Hepatocyte (in vitro differentiated cells): ENCODE measurements around the gene PIGBOS1. TPM values are rescaled to one million over a fixed set of nuclear protein-coding genes. Genes with fewer than 3 reads are reported as not detected.

Source experiments
- DNase-seq: peaks from one replicate; pipeline ENCODE4 v3.0.0-alpha.2; 2016; ENCODE audit warnings: low spot score
- H2AFZ ChIP-seq: fragments of 200-600 bp; sonication (generic); 2 replicates; pipeline ENCODE4 v1.6.0; 2016; ENCODE audit warnings: antibody characterized with exemption, mild to moderate bottlenecking
- H3K27ac ChIP-seq: fragments of 200-600 bp; sonication (generic); 2 replicates; pipeline ENCODE4 v1.5.1; 2016; ENCODE audit warnings: mild to moderate bottlenecking
- H3K27me3 ChIP-seq: fragments of 200-600 bp; sonication (generic); 2 replicates; pipeline ENCODE4 v1.6.1; 2016
- H3K36me3 ChIP-seq: fragments of 200-600 bp; sonication (generic); replicated peaks from 2 replicates; pipeline ENCODE4 v1.5.1; 2016; ENCODE audit warnings: low read depth; ENCODE audit not compliant: insufficient read depth
- H3K4me1 ChIP-seq: fragments of 200-600 bp; sonication (generic); 2 replicates; pipeline ENCODE4 v1.5.1; 2016; ENCODE audit warnings: mild to moderate bottlenecking, moderate library complexity; ENCODE audit not compliant: insufficient read depth
- H3K4me2 ChIP-seq: fragments of 200-600 bp; sonication (generic); 2 replicates; pipeline ENCODE4 v1.6.0; 2016
- H3K4me3 ChIP-seq: fragments of 200-600 bp; sonication (generic); 2 replicates; pipeline ENCODE4 v1.5.1; 2016; ENCODE audit warnings: mild to moderate bottlenecking
- H3K79me2 ChIP-seq: fragments of 200-600 bp; sonication (generic); 2 replicates; pipeline ENCODE4 v1.6.0; 2017; ENCODE audit warnings: mild to moderate bottlenecking
- H3K9me2 ChIP-seq: fragments of 200-600 bp; sonication (generic); replicated peaks from 2 replicates; pipeline ENCODE4 v1.6.0; 2017; ENCODE audit warnings: mild to moderate bottlenecking; ENCODE audit not compliant: insufficient read depth
- H3K9me3 ChIP-seq: fragments of 200-600 bp; sonication (generic); 2 replicates; pipeline ENCODE4 v1.5.1; 2016; ENCODE audit warnings: low read depth, mild to moderate bottlenecking
- H4K20me1 ChIP-seq: fragments of 200-600 bp; sonication (generic); 2 replicates; pipeline ENCODE4 v1.6.0; 2016; ENCODE audit warnings: mild to moderate bottlenecking; ENCODE audit not compliant: insufficient read depth, poor library complexity, severe bottlenecking
- CTCF ChIP-seq: fragments of 200-600 bp; sonication (generic); IDR thresholded peaks from 2 replicates; pipeline ENCODE4 v1.5.1; 2016; ENCODE audit warnings: antibody characterized with exemption, mild to moderate bottlenecking; ENCODE audit not compliant: poor library complexity
- EZH2 ChIP-seq: fragments of 200-600 bp; sonication (generic); IDR thresholded peaks from 2 replicates; pipeline ENCODE4 v1.6.1; 2016; ENCODE audit warnings: antibody characterized with exemption, mild to moderate bottlenecking, borderline replicate concordance
- EZH2phosphoT487 ChIP-seq: fragments of 200-600 bp; sonication (generic); IDR thresholded peaks from one replicate; pipeline ENCODE4 v1.6.1; 2018; ENCODE audit warnings: antibody characterized with exemption, mild to moderate bottlenecking, low read depth, moderate library complexity; ENCODE audit not compliant: unreplicated experiment, severe bottlenecking
- WGBS: methylation state at CpG from one replicate; pipeline ENCODE4 v1.1.6; 2016; ENCODE audit warnings: low lambda C conversion rate; ENCODE audit errors: missing lambda C conversion rate; 5-methylcytosine and 5-hydroxymethylcytosine counted together
- polyA plus RNA-seq: library from polyadenylated mRNA; unstranded; fragments of >200 nt; fragmentation: Nextera tagmentation; extraction: Ambion mirVana; gene quantifications from 2 replicates; pipeline ENCODE4 v1.2.1, GENCODE V29; 2016
- total RNA-seq: library from RNA; depleted of rRNA; stranded (reverse); fragments of >200 nt; gene quantifications from 2 replicates; pipeline ENCODE4 v1.2.3, GENCODE V29; 2014

PIGBOS1 gene
- total and polyA plus RNA-seq, 2 experiments from 2014 or later: 24.8 to 35.0 TPM

- Histone ChIP-seq H4K20me1 (no peaks in the 10 kb centered on the region), H2AFZ (no peak overlapping the region), H3K79me2 (peaks cover 54% of the 10 kb centered on the region), H3K9me2 (no peaks in the 10 kb centered on the region), H3K4me2 (no peak overlapping the region), H3K27me3 (no peaks in the 10 kb centered on the region), H3K27ac (no peak overlapping the region), H3K4me1 (peaks cover 6% of the 10 kb centered on the region), H3K9me3 (no peaks in the 10 kb centered on the region), H3K4me3 (no peak overlapping the region), H3K36me3 (no peaks in the 10 kb centered on the region)
- TF ChIP-seq EZH2: no peak
- no peak for TF ChIP-seq EZH2phosphoT487
- TF ChIP-seq CTCF: no peak
- WGBS: 96% methylated on average over 2 of the region's 2 CpGs
- no peak for DNase-seq
These were observed 41.2 kb downstream of the PIGBOS1 start for GRCh38 chr15:55277715-55278114.

DNA sequence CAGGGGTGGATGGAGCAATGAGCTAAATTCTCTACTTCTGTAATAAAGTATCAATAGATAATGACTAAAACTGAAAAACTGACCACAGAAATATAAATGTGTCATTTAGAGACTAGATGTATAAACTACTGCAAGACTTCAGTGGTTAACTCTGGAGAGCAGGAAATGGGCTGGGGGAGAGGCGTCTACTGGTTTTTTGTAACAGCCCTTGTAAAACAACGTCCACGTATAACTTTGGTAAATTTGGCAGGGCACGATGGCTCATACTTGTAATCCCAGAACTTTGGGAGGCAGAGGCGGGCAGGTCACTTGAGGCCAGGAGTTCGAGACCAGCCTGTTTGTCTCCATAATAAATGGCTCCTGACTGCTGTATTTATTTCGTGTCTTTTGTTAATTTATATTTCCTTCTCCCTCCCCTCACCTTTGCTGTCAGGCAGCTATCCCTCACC is 41.8 kb downstream of the PIGBOS1 start:
- Histone ChIP-seq H3K27ac (no peak overlapping the region), H3K9me2 (no peaks in the 10 kb centered on the region), H2AFZ (no peak overlapping the region), H3K36me3 (no peaks in the 10 kb centered on the region), H3K4me1 (peaks cover 6% of the 10 kb centered on the region), H3K4me3 (no peak overlapping the region), H3K9me3 (no peaks in the 10 kb centered on the region), H3K27me3 (no peaks in the 10 kb centered on the region), H3K4me2 (no peak overlapping the region), H3K79me2 (peaks cover 57% of the 10 kb centered on the region), H4K20me1 (no peaks in the 10 kb centered on the region)
- TF ChIP-seq EZH2: no peak
- TF ChIP-seq CTCF: no peak
- TF ChIP-seq EZH2phosphoT487: no peak
- no peak for DNase-seq
- 59% methylated on average over 7 of the region's 7 CpGs for WGBS

DNA sequence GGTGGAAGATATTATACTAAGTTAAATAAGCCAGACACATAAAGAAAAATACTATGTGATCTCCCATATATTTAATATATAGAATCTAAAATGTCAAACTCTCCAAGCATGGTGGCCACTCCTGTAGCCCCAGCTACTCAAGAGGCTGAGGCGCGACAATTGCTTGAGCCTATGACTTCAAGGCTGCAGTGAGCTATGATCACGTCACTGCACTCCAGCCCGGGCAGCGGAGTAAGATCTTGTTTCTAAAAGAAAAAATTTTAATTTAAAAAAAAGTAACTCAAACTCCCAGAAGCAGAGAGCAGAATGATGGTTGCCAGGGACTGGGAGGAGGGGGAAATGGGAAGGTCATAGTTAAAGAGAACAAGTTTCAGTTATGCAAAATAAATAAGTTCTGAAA is 42.6 kb downstream of the PIGBOS1 start:
- 94% methylated on average over 5 of the region's 5 CpGs for WGBS
- H3K4me2 ChIP-seq: no peak overlapping the region

More for the DNA sequence above, 42.6 kb downstream of the PIGBOS1 start:
- H3K4me1 ChIP-seq: peaks cover 6% of the 10 kb centered on the region
- no peaks in the 10 kb centered on the region for H3K9me3 ChIP-seq
- no peak overlapping the region for H3K4me3 ChIP-seq
- no peak for TF ChIP-seq CTCF
- no peak for TF ChIP-seq EZH2
- TF ChIP-seq EZH2phosphoT487: no peak
- H3K27me3 ChIP-seq: no peaks in the 10 kb centered on the region
- H2AFZ ChIP-seq: no peak overlapping the region
- no peak overlapping the region for H3K27ac ChIP-seq
- no peaks in the 10 kb centered on the region for H3K9me2 ChIP-seq
- H3K79me2 ChIP-seq: peaks cover 59% of the 10 kb centered on the region
- DNase-seq: no peak
- no peaks in the 10 kb centered on the region for H3K36me3 ChIP-seq
- H4K20me1 ChIP-seq: no peaks in the 10 kb centered on the region
